NCI-H2029 treated with DMSO at 0.1 percent for 48 hours (cell line): ENCODE data around the gene UGT3A1.

ENCODE experiments used
- DNase-seq: peaks from one replicate; lab custom pipeline; 2025; lab: John Stamatoyannopoulos, UW

UGT3A1 gene

DNA sequence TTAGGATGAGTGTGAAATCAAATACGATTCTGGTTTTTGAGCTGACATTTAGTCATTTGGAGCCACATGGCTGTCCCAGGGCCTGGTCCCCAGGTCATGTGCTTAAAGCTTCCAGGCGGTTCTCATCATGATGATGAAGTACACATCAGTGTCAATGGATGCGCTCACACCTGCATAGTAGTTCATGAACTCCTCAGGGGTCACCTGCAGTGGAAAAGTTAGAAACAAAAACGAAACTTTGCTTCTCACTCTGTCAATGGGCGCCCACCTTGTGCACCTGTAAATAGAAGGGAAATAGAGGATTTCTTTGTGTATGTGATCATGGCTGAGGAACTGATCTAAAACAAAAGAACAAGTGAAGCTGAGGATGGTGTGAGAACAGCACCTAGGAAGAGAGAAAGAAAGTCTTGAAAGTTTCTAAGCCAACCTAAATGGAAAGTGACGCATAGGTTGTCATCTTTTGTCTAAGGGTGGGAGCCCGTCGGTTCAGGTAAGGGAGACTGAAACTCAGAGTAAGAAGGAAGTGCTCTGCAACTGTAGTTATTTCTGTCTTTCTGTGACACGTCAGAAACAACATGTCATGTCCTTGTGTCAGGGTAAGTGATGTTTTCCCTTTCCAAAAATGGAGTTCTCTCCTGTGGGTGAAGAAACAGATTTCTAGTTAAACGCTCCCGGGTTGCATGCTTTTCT lies 86.6 kb downstream of the UGT3A1 start:
- no peak for DNase-seq

DNA sequence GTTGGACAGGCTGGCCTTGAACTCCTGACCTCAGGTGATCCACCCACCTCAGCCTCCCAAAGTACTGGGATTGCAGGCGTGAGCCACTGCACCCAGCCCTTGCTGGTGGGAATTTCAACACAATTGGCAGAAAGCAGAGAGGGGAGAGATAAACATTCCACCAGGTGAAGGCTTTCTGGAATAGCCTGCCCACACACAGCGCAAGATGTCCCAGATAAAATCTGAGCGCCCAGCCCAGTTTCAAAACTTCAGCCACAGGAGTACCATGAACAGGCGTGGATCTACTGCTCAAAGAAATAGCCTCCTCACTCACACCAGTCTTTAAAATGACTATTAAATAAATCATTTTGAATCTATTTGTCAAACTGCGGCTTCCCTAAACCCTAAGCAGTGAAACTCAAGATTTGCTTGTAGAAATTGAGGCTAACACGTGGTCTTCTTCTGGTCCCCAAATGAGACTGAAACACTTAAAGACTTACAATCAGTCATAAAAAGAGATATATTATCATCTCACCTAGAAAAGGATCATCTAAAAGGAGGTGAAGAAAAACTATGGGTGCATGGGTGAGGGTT lies 87.5 kb downstream of the UGT3A1 start:
- DNase-seq = no peak

DNA sequence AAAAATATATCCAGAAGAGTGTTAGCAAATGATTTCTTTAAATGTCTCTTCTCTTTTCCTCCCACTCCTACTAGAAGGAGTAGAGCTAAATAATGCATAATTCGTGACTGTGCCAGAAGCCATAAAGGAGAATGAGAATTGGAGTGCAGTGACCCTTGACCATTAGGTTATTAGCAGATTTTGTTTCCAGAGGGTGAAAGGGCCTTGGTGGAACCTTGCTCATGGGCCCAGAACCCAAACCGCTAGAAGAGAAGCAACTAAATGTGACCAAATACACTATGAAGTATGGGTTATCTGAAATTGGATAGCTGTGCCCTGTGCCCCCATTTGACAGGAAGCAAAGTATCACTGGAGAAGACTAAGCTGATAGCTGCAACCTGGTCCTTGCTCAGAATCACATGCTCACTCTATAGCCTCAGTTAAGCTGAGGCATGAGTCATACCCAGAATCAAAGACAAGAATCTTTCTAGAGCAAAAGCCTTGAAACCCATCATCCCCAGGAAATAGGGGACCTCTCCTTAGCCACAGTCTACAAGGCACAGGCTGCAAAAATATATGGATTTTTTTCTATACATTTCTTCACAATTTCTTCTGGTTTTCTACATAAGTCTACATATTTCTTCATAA lies 89.0 kb downstream of the UGT3A1 start:
- DNase-seq = no peak
